MM.1S (cell line): ENCODE measurements around the gene GALNT10.

ENCODE experiments used
- DNase-seq: peaks from one replicate; pipeline ENCODE4 v3.0.0-alpha.2; 2015
- H2AFZ ChIP-seq: fragments of 300-600 bp; sonication (generic); 2 replicates; pipeline ENCODE4 v1.6.0; 2016; ENCODE audit warnings: antibody characterized with exemption, low read length
- H3F3A ChIP-seq: fragments of 300-600 bp; sonication (generic); 2 replicates; pipeline ENCODE4 v1.6.1; 2016; ENCODE audit warnings: mild to moderate bottlenecking, antibody characterized with exemption, low read length, moderate library complexity, mixed read lengths; ENCODE audit not compliant: insufficient read depth
- H3K27ac ChIP-seq: fragments of 300-600 bp; sonication (generic); 2 replicates; pipeline ENCODE4 v1.5.1; 2016; ENCODE audit warnings: mild to moderate bottlenecking, low read length
- H3K27me3 ChIP-seq: fragments of 300-600 bp; sonication (generic); replicated peaks from 2 replicates; pipeline ENCODE4 v1.6.0; 2016; ENCODE audit warnings: low read length; ENCODE audit not compliant: insufficient read depth
- H3K36me3 ChIP-seq: fragments of 300-600 bp; sonication (generic); replicated peaks from 2 replicates; pipeline ENCODE4 v1.6.1; 2016; ENCODE audit warnings: mild to moderate bottlenecking, low read length, mixed read lengths; ENCODE audit not compliant: insufficient read depth
- H3K4me1 ChIP-seq: fragments of 300-600 bp; sonication (generic); 2 replicates; pipeline ENCODE4 v1.6.1; 2016; ENCODE audit warnings: low read length, mixed read lengths
- H3K4me2 ChIP-seq: fragments of 300-600 bp; sonication (generic); 2 replicates; pipeline ENCODE4 v1.6.0; 2016; ENCODE audit warnings: low read depth, low read length
- H3K4me3 ChIP-seq: fragments of 300-600 bp; sonication (generic); 2 replicates; pipeline ENCODE4 v1.5.1; 2016; ENCODE audit warnings: low read length, mixed read lengths
- H3K79me2 ChIP-seq: fragments of 300-600 bp; sonication (generic); 2 replicates; pipeline ENCODE4 v1.6.1; 2016; ENCODE audit warnings: mixed run types, low read length, mixed read lengths
- H3K9ac ChIP-seq: fragments of 300-600 bp; sonication (generic); 2 replicates; pipeline ENCODE4 v1.6.1; 2016; ENCODE audit warnings: low read length, mixed read lengths
- H3K9me2 ChIP-seq: fragments of 300-600 bp; sonication (generic); replicated peaks from 2 replicates; pipeline ENCODE4 v1.6.1; 2016; ENCODE audit warnings: mild to moderate bottlenecking, low read length, mixed read lengths; ENCODE audit not compliant: insufficient read depth
- H3K9me3 ChIP-seq: fragments of 300-600 bp; sonication (generic); replicated peaks from 2 replicates; pipeline ENCODE4 v1.6.1; 2016; ENCODE audit warnings: mild to moderate bottlenecking, low read length, mixed read lengths; ENCODE audit not compliant: insufficient read depth
- H4K20me1 ChIP-seq: fragments of 300-600 bp; sonication (generic); 2 replicates; pipeline ENCODE4 v1.6.1; 2016; ENCODE audit warnings: mild to moderate bottlenecking, low read length, moderate library complexity, mixed read lengths; ENCODE audit not compliant: insufficient read depth
- CTCF ChIP-seq: fragments of 300-600 bp; sonication (generic); IDR thresholded peaks from 2 replicates; pipeline ENCODE4 v1.5.1; 2016; ENCODE audit warnings: antibody characterized with exemption, low read length, mixed read lengths
- EZH2 ChIP-seq: fragments of 300-600 bp; sonication (generic); optimal IDR thresholded peaks from 2 replicates; pipeline ENCODE3; 2017; ENCODE audit warnings: low read depth, mild to moderate bottlenecking, antibody characterized with exemption, low read length, mixed read lengths
- EZH2phosphoT487 ChIP-seq: fragments of 300-600 bp; sonication (generic); IDR thresholded peaks from 2 replicates; pipeline ENCODE4 v1.6.1; 2018; ENCODE audit warnings: antibody characterized with exemption, low read length

The GALNT10 gene

GRCh38 chr5:154447089-154447725 is 256.7 kb downstream of the GALNT10 start:
- Histone ChIP-seq H2AFZ (peak overlapping the region; percentile 77), H4K20me1 (no peaks in the 10 kb centered on the region; the same call in 1 of the 2 replicates), H3K9ac (peak overlapping the region; percentile 68; the same call in 1 of the 2 replicates), H3K9me2 (no peaks in the 10 kb centered on the region), H3K4me1 (peaks cover 4% of the 10 kb centered on the region), H3K4me3 (peak overlapping the region; percentile 71), H3K27me3 (no peaks in the 10 kb centered on the region), H3K9me3 (no peaks in the 10 kb centered on the region), H3K79me2 (peaks cover 46% of the 10 kb centered on the region), H3F3A (0 out of 2 replicates have a peak, but pooled peaks cover 6% of the 10 kb centered on the region), H3K27ac (no peak overlapping the region), H3K36me3 (no peaks in the 10 kb centered on the region), H3K4me2 (peak overlapping the region; percentile 98)
- TF ChIP-seq EZH2 = no peak
- no peak for TF ChIP-seq EZH2phosphoT487
- TF ChIP-seq CTCF = no peak
- DNase-seq = no peak

GRCh38 chr5:154449786-154450185 is 259.3 kb downstream of the GALNT10 start:
- TF ChIP-seq EZH2 = no peak
- no peak for TF ChIP-seq EZH2phosphoT487
- no peak for TF ChIP-seq CTCF
- Histone ChIP-seq H3K9me2 (no peaks in the 10 kb centered on the region), H3K27me3 (no peaks in the 10 kb centered on the region), H4K20me1 (no peaks in the 10 kb centered on the region; the same call in 1 of the 2 replicates), H3K9me3 (no peaks in the 10 kb centered on the region), H3K4me1 (no peaks in the 10 kb centered on the region; the same call in 1 of the 2 replicates), H3F3A (no peaks in the 10 kb centered on the region), H3K9ac (no peak overlapping the region), H3K4me2 (no peak overlapping the region), H3K27ac (no peak overlapping the region), H2AFZ (no peak overlapping the region), H3K79me2 (peaks cover 41% of the 10 kb centered on the region), H3K4me3 (no peak overlapping the region), H3K36me3 (no peaks in the 10 kb centered on the region)
- DNase-seq = no peak

- H3K4me2 ChIP-seq = no peak overlapping the region
- H3K4me3 ChIP-seq = no peak overlapping the region
- peaks cover 24% of the 10 kb centered on the region for H3K79me2 ChIP-seq
- TF ChIP-seq CTCF (no peak), EZH2phosphoT487 (no peak), EZH2 (no peak)
- H4K20me1 ChIP-seq = no peaks in the 10 kb centered on the region; the same call in 1 of the 2 replicates
- no peak overlapping the region for H3K27ac ChIP-seq
- no peak for DNase-seq
- H2AFZ ChIP-seq = no peak overlapping the region
- H3K9ac ChIP-seq = no peak overlapping the region
- H3K9me3 ChIP-seq = no peaks in the 10 kb centered on the region
- no peaks in the 10 kb centered on the region for H3K36me3 ChIP-seq
- no peaks in the 10 kb centered on the region for H3K9me2 ChIP-seq
- H3F3A ChIP-seq = no peaks in the 10 kb centered on the region
- H3K27me3 ChIP-seq = no peaks in the 10 kb centered on the region
- no peaks in the 10 kb centered on the region; the same call in 1 of the 2 replicates for H3K4me1 ChIP-seq
These were observed 261.4 kb downstream of the GALNT10 start for GRCh38 chr5:154451957-154452356.
